NCI-H748 (cell line): Measurements from ENCODE around the gene FAM76B.

Experiments
- DNase-seq: peaks from one replicate; lab custom pipeline; 2025; ENCODE audit not compliant: unreplicated experiment; lab: John Stamatoyannopoulos, UW

The FAM76B gene

DNA sequence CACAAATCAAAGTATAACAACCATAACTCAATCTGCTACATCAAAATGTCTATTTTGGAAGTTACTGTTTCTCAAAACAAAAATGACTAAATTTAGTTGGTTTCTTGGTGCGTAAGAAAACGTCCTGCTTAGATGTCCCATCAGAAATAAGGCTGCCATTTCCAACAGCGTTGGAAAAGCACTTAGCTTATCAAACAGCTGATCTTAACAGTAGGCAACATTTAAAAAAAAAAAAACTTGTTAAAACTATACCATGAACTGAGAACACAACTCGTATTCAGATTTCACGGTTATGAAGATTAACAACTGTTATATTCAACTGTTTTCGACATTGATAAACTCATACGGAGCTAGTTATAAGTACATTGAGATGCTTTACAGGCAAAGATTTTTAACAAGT, 3.1 kb upstream of the FAM76B start:
- DNase-seq, result no peak

DNA sequence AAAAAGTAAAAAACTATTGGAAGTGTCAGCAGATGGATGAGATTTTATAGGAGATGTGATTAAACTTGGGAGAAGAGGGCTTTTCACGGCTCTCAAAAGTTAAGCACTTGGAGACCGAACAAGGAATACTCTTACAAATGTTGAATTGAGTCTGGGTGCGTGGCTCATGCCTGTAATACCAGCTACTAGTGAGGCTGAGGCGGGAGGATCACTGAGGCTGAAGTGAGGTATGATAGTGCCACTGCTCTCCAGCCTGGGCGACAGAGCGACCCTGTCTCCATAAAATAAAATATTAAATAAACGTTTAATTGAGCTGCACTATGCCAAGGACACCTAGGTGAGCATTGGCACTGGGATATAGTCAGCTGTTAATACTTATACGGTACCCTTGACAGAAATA, 2.6 kb upstream of the FAM76B start:
- no peak for DNase-seq

DNA sequence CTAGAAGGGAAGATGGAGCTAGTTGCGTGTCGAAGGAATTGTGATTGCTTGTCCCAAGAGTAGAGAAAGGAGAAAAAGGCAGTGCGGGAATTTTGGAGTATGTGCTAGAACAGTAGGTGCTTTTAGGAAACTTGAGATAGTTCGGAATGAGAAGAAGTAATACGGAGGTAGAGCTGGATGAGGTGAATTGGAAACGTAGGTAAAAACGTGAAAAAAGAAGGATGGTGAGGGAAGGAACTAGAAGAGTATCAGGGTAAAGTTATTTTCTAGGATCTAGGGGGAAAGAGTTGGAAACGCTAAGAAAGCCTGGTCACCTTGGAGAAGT, 2.1 kb upstream of the FAM76B start:
- DNase-seq, result no peak

DNA sequence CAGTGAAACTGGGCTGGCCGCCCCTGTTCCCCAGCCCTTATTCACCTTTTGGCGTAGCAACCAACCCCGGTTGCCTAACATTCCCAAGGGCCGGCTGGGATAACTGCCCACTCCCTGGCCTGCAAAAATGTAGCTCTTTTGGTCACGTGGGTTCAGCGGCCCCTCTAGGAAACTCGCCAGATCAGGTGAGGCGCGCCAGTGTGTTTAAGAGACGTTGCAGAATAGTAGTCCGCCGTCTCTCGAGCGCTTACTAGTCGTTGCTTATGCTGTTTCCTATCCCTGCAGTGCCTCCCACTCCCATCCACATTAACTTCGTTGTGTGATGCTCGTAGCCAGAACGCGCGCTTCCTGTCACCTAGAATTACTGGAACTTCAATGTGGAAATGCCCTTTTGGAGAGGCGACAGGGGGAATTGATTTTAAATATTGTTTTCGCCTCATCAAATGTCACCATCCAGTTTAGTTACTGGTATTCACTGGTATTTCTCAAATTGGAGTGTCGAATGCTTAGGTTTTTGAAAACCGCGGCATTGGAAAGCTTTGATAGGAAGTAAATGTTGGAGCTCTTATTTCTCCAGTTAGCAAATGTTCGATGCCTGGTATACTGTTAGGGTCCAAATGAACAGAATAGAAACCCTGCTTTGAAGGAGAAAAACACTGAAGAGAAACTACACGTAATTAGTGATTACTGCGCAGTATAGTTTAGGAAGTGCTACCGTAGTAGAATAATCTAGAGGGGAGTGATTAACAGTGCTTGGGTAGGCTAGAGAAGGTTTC, 1.5 kb upstream of the FAM76B start:
- DNase-seq, result peak; percentile 81

DNA sequence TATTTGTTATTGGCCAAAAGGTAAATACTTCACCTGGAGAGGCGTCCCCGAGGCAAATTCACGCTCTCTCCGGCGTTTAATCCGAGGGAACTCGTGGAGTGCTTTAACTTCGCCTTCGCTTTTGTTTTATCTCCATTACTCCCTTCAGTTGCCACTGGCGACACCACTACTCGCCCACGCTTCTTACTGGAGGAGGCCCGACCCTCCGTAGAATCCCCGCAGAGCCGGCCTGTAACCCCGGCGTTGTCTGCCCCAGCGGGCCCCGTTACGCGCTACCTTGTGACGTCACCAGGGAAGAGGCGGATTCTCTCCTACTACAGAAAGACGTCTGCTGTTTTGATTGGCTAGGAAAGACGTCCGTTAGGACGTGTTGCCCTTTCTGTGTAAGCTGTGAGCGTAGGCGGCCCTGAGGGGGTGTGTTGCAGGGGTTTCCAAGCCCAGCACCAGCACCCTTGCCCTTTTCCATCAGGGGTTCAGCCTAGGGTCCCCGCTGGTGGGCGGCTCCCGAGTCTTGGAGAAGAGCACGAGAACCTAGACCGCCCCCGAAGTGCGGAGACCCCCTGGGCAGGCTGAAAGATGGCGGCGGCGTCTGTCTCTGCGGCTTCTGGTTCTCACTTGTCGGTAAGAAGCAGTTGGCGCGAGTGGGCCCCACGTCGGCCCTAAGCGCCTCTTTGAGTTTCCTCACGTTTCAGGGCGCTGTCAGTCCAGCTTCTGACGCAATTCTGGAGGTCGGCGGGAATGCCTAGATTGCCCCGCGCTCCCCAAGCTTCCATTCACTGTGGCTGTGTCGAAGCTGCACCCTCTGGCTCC, 746 bp upstream of the FAM76B start, which contains the start of gene CEP57:
Gene CEP57 (plus strand): TSS at position 376 of the 810 bp plus-strand sequence. CDS start 201 bp downstream, at position 577.
- DNase-seq, result peak; percentile 96

DNA sequence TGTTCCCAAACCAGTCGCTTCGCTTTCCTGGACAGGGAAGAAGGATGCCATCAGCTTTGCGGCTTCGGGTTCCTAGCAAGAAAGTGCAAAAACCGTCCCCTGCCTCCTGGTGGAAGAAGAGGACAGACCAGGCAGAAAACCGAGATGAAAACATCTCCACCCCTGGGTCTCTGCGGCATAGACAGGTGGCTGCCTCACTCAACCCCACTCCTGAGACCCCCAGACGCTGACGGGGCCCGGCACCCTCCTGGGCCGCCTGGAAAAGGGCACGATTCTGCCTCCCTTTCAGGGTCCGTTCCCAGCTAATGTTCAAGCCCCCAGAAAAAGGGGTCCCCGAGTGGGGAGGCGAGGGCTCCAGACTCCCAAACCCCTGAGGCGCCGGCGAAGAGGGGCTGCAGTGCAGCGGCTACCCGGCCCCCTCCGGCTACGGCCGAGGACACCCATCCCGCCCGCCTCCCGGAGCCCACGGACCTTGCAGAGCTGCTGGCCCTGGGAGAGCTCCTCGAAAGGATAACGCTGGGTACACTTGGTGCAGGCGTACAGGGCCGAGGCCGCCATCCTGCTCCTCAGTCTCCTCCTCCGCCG, 569 bp downstream of the FAM76B start:
- peak; percentile 47 for DNase-seq

DNA sequence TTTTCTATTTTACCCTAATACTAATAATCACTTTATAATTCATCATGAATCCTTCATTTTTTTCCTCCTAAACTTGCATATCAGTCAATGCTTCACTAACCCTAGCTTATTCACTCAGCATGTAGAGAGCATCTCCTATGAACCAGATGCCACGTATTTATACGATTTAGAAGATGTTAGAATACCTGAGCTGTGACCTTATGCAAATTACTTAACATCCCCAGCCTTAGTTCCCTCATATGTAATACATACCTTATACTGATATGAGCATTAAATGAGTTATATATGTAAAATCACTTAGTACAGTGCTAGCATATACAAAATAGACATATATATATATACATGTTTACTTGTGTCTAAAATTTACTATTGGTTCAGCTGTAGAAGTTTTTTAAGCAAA, 9.0 kb downstream of the FAM76B start:
- DNase-seq, result no peak

DNA sequence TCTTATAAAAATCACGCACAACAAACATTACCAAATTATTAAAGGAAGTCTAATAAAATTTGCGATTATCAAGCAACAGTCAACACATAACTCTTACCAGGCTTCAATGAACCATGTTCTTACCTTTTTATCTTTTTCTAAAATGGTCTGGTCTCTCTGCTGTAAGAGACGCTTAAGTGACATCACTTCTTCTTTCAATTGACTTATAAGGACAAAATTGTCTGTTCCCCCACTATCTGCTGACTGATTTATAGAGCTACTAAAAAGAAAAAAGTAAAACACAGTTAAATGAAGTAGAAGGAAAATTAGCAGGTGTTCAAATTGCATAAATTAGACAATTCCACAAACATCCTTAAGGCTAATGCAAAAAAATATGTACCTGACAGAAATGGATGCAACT, 10.9 kb downstream of the FAM76B start:
- DNase-seq, result no peak

DNA sequence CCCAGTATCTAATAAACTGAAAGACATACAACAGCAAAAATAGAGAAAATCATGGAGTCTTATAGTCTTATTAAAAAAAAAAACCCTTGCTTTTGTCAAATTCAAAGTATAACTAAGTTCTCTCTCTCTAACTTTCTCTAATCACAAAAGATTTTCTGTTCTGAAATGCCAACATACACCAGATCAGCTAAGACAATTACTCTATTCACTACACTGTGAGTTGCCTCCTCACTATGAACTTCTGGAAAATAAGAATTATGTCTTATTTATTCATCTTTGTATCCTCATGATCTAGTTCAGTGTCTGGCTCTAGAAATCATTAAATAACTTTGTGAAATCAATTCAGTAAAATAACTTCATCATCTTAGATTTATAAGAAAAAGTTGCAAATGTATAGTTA, 12.7 kb downstream of the FAM76B start:
- DNase-seq, result no peak

DNA sequence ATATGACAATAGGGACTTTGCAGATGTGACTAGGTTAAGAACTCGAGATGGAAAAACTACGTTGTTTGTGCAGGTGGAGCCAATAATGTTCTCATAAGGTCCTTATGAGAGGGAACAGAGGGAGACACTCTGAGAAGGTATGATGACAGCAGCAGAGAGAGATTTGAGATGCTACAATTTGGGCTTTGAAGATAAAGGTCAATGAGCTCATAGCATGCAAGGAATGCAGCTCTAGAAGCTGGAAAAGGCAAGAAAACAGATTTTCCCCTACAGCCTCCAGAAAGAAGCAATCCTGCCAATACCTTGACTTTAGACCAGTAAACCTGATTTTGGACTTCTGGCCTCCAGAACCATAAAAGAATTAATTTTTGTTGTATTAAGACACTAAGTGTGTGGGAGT, 21.1 kb downstream of the FAM76B start:
- no peak for DNase-seq

DNA sequence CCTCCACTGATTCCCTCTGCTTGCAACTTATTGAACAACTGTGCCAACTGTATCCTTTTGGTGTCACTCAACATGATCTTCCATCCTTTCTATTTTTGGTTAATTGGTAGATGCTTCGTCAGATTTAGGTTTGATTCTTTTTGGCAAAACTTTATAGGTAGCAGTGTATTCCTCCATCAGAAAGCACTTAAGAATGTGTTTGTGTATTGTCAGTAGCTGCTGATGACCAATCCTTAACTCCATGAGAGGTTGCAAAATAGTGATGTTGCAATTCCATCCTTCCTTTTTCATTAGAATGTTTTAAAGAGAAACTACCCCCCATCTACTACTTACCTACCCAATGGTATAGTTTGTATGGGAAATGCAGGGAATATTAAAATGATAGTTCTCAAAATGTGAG, 22.1 kb downstream of the FAM76B start:
- no peak for DNase-seq

DNA sequence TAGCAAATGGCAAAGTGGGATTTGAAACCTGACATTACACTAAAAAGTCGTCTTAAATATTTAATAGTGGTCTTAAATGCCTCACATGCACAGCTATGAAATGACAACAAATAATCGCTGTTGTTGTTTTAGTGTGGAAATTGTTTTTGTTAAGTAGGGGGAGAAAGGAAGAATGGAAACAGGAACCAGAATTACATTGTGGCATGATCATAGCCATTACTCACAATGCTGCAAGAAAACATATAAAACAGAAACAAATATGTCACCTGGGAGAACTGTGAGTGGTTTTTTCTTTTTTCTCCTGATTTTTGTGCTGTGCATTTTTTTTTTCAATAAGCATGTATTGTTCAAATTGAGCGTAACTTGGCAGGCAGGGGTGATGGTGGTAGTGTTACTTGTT, 22.9 kb downstream of the FAM76B start:
- DNase-seq, result no peak

DNA sequence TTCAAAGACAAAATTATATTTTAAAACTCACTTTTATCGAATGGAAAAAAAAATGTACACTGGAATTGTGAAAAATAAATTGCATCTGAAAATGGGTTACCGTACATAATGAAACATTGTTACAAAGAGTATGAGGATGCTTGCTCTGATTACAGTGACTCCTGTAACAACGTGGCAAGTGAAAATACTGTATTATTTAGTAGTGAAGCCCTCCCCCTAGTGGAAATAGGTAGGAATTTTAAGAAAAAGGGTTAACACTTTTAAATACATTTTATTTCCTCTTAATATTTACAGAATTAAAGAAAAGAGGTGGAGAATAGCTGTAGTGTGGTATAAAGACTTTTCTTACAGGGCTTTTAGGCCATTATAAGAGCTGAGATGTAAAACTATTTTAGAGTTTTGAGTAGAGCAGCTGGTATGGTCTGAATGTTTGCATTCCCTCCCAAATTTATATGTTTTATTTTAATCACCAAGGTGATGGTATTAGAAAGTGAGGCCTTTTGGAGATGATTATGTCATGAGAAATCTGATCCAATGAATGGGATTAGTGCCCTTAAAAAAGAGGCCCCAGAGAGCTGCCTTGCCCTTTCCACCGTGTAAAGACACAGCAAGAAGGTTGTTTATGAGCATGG, 25.2 kb downstream of the FAM76B start:
- DNase-seq, result peak; percentile 55

DNA sequence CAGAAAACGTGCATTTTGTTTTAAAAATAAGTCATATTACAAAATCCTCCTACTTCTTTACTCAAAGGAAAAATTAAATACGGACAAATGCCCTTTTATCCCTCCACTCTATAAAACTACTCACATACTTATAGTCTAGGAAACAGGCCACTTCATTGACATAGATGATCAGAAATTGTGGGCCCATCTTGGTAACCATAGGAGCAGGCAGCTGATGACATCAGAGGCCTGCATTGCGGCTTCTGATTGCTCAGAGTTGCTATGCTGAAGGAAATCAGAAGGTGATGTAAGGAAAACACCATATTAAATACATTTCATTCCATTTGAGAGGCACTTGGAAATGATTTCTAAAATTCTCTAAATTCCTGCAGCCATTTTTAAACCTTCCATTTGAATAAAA, 27.0 kb downstream of the FAM76B start:
- DNase-seq, result no peak

DNA sequence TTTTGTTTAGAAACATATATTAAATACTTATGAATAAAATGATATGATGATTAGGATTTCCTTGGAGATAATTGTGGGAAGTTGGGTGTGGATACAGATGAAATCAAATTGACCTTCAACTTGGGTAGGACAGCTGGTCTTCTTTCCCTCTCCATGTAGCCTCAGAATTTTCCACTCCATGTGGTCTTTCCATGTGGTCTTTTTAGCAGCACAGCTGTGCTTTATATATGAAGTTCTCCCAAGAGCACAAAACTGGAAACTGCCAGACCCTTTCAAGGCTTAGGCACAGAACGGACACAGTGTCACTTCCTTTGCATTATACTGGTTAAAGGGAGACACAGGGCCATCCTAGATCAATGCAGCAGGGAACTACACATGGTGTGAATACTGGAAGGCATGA, 28.6 kb downstream of the FAM76B start:
- DNase-seq, result no peak

DNA sequence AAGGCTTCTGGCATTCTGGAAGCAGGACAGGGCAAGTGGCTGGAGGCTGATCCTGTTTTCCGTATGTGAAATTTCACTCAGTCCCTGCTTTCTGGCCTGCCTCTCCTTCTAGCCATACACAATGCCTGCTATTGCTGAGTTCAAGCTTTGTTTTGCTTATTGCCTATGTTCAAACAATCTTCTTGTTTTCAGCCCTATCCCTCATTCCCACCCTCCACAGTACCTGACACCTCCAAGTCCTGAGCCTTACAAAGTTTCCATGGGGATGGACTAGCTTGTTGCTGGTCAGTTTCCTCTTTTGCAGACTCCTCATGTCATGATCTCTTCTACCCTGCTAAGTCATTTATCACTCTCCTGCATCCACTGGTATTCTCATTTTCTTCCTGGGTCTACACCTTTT, 38.1 kb downstream of the FAM76B start:
- DNase-seq, result no peak

DNA sequence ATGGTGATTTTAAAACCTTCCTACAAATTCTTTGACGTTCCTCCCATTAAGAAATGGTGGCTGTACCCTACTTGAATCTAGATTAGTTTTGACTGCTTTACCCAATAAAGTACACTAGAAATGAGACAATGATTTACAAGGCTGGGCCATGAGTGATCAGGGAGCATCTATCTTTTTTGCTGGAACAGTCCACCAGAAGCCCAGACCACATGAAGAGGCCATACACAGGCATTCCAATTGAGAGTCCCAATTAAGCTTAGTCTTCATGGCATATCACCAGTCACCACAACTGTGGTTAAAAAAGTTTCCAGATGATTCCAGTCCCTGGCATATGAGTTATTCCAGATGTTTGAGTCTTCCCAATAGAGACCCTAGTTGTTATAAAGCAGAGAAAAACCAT, 39.5 kb downstream of the FAM76B start:
- DNase-seq, result no peak

DNA sequence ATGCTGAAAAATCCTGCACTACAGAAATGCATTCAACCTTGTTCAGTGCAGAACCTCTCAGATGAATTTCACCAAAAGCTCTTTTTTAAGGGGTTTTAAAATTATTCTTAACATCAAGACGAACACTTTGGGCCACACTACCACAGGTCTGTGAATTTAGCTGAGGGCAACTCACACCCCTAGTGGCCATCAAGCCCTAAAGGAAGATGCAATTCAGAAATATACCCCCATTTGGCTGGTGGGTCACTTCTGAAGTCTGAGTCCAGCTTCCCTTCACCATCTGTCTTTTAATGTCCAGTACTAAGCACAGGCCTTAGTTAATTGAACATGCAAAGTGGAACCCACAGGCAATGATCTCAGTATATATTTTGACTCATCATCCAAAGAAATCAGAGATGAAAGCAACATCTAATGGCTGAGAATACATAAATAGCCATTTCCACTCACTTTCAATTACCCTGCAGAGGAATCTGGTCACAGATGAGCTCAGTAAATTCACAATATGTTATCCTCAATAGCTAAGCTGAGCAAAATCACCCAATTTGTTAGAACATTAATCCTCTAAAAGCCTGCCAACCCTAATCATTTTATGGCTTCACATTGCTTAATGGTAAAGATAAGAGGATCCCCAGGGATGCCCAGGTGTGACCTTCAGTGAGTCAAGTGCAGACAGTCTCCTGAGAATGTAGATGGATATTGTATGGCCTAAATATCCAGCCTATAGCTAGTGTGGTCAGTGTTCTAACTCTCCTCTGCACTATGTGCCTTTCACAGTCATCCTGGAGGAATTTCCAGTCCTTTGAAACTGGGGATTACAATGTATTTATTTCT, 50.3 kb downstream of the FAM76B start:
- DNase-seq, result no peak

DNA sequence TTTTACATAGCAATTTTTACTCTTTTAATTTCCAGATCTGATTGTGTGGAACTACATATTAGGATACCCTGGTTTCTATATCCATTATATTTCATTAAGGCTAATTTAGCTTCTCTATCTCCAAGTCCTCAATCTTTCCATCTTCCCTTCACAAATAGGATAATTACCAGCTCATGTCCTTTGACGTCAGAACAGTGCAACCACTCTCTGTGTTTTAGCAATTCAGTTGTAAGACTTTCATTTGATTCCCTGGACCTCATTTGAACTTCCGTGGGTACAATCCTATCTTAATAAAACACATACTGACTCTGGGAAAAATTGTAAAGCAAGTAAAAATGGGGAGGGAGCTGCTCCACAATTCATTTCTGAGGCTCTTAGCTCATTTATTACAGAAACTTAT, 52.8 kb downstream of the FAM76B start:
- DNase-seq, result no peak

DNA sequence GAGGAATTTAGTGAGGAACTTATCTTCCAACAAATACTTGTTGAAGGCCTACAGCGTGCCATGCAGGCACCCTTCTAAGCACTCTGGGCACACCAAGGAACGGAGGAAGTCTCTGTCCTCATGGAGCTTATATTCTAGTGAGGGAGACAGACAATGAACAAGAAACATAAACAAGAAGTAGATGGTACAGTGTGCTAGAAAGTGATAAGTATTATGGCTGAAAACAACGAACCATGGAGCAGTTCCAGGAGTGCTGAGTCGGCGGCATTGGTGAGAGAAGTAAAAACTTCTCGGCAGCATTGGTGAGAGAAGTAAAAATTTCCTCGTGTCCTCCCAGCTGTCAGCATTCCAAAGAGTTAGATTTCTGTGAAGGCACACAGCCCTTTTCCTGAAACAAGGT, 53.2 kb downstream of the FAM76B start:
- DNase-seq, result no peak

DNA sequence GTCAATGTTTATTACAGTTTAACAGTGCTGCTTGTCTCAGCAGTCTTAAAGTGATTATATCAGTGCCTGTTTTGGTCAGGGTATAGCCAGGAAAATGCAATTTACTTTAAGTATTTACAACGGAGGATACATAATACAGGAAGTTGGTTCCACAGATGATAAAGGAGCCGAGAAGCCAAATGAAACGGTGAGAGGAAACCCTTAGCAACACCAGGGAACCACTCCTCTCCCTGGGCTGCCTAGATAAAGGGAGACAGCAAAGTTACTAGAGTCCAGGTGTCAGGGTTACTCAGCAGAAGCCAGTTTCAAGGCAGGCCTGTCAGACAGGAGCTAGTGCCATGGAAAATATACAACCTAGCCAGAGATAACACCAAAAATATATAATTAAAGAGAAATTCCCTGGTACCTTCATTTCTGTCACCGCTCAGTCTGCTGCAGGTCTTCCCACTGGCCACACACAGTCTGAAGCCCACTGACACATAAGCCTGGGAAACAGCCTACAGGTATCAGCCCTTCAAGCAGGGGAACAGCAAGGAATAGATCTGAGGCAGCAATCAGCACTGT, 55.5 kb downstream of the FAM76B start:
- DNase-seq, result peak; percentile 14
